ENCODE measurements around the gene FSD1L. TPM values are rescaled to one million over a fixed set of nuclear protein-coding genes. Genes with fewer than 3 reads are reported as not detected.

Gene FSD1L
- total RNA-seq, 4 donors from 2014 or later = 0.38 to 1.8 (median 1.2) TPM

DNA sequence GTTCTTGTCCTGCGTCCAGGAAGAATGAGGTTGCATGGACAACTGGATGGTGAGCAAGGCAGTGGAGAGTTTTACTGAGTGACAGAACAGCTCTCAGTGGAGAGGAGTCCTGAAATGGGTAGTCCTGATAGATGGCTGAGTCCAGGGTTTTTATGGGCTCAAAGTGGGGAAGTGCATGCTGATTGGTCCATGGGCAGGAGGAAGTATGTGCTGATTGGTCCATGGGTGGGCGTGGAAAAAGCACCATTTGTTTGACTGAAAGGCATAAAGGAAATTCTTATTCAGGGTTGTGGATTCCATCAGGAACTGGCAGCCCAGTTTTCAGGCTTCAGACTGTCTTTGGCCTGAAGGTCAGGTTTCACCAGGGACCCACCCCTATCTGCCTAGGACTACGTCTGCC, 10.6 kb downstream of the FSD1L start:
- H3K36me3 ChIP-seq = no peaks in the 10 kb centered on the region
- intact Hi-C loops (cut with DNase I) = no loop called here
- 88 to 93% methylated on average over 2 to 3 of the region's 3 CpGs for WGBS, 2 donors
- no peaks in the 10 kb centered on the region for H3K27me3 ChIP-seq
- peaks cover 0 to 5% (median 0%) of the 10 kb centered on the region in 3 donors for H3K9me3 ChIP-seq
- no peak for DNase-seq
- H3K4me1 ChIP-seq = peaks cover 4 to 22% (median 6%) of the 10 kb centered on the region in 3 donors
- TF ChIP-seq POLR2A (IDR thresholded peaks at IDR 0.05) = no peak
- TF ChIP-seq, protein P1, sequence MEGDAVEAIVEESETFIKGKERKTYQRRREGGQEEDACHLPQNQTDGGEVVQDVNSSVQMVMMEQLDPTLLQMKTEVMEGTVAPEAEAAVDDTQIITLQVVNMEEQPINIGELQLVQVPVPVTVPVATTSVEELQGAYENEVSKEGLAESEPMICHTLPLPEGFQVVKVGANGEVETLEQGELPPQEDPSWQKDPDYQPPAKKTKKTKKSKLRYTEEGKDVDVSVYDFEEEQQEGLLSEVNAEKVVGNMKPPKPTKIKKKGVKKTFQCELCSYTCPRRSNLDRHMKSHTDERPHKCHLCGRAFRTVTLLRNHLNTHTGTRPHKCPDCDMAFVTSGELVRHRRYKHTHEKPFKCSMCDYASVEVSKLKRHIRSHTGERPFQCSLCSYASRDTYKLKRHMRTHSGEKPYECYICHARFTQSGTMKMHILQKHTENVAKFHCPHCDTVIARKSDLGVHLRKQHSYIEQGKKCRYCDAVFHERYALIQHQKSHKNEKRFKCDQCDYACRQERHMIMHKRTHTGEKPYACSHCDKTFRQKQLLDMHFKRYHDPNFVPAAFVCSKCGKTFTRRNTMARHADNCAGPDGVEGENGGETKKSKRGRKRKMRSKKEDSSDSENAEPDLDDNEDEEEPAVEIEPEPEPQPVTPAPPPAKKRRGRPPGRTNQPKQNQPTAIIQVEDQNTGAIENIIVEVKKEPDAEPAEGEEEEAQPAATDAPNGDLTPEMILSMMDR (IDR thresholded peaks at IDR 0.05) = no peak
- H3K4me3 ChIP-seq = no peak overlapping the region
- H3K27ac ChIP-seq = no peak overlapping the region

DNA sequence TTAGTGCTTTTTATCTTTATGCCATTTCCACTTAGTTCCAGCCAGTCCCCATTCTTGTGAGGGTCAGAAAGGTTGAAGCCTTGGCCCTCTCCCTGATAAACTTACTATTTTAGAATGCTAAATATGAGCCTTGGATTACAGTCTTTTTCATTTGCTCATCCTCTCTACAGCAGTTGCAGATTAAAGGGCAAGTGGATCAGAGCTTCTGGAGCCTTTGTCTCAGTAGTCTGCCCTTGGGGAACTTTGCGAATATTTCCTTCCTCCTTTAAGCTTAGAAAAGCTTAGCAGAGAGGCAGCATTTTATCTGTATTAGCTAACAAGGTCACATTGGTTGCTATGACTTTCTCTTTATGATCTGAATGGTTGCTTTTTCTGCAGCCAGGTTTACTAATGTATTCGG, 11.5 kb downstream of the FSD1L start:
- peaks cover 4 to 22% (median 6%) of the 10 kb centered on the region in 3 donors for H3K4me1 ChIP-seq
- 67 to 69% methylated on average over 2 of the region's 2 CpGs for WGBS, 2 donors
- DNase-seq = no peak
- H3K27me3 ChIP-seq = no peaks in the 10 kb centered on the region
- H3K36me3 ChIP-seq = no peaks in the 10 kb centered on the region
- peaks cover 0 to 5% (median 0%) of the 10 kb centered on the region in 3 donors for H3K9me3 ChIP-seq
- TF ChIP-seq, protein P1 (IDR thresholded peaks at IDR 0.05) = no peak
- TF ChIP-seq POLR2A (IDR thresholded peaks at IDR 0.05) = no peak
- intact Hi-C loops (cut with DNase I) = no loop called here
- no peak overlapping the region for H3K27ac ChIP-seq
- no peak overlapping the region for H3K4me3 ChIP-seq

DNA sequence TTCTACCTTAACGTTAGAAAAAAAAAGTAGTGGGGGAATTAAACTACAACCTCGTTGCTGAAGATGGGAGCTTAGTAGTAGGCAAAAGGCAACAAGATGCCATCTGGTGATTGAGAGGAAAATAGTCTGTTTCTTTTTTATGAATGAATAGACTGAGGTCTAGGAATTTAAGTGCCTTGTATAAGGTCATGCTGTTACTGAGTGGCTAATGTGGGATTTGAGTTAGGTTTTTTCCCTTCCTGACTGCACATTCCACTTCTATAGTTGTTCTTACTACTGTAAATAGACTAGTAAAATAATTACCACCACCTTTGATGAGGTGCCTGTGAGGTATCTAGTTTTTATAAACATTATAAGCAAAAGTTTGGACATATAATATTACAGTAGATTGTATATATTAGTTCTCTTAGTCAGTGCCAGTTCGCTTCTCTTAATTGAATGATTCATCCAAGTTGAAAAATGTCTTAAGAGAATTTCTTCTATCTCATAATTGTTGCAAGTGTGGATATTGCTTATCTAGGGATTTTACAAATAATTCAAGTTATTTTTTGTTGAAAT, 19.1 kb downstream of the FSD1L start:
- Histone ChIP-seq H3K36me3 (peaks cover 0 to 30% (median 0%) of the 10 kb centered on the region in 3 donors), H3K4me1 (no peaks in the 10 kb centered on the region), H3K9me3 (no peaks in the 10 kb centered on the region), H3K27me3 (no peaks in the 10 kb centered on the region), H3K27ac (no peak overlapping the region), H3K4me3 (no peak overlapping the region)
- WGBS, 2 donors = 75 to 78% methylated on average over 3 of the region's 3 CpGs
- intact Hi-C loops (cut with DNase I) = no loop called here
- DNase-seq = no peak
- TF ChIP-seq, protein P1 (IDR thresholded peaks at IDR 0.05) = no peak

GRCh38 chr9:105468875-105469274, 21.0 kb downstream of the FSD1L start:
- no peaks in the 10 kb centered on the region for H3K4me1 ChIP-seq
- no peaks in the 10 kb centered on the region for H3K27me3 ChIP-seq
- intact Hi-C loops (cut with DNase I) = no loop called here
- no peak overlapping the region for H3K27ac ChIP-seq
- no peak for TF ChIP-seq POLR2A (IDR thresholded peaks at IDR 0.05)
- TF ChIP-seq, protein P1 (IDR thresholded peaks at IDR 0.05) = no peak
- peaks cover 0 to 30% (median 0%) of the 10 kb centered on the region in 3 donors for H3K36me3 ChIP-seq
- H3K4me3 ChIP-seq = no peak overlapping the region
- no peak for DNase-seq
- 92 to 100% methylated on average over 1 of the region's 1 CpG for WGBS, 2 donors
- no peaks in the 10 kb centered on the region for H3K9me3 ChIP-seq

DNA sequence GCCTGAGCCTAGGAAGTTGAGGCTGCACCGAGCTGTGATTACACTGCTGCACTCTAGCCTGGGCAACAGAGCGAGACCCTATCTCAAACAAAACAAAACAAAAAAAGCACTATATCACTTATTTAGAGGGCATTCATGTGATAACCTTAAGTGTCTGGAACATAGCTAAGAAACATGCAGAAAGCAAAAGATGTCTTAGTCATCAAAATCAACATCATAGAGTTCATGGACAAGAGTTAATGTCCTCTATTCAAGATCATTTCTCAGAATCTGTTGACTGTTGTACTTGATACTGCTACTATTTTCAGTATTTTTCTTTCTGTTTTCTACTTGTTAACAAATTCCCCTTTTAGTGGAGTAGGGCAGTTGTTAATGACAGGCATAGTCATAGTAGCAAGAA, 25.4 kb downstream of the FSD1L start:
- Histone ChIP-seq H3K27ac (no peak overlapping the region), H3K9me3 (no peaks in the 10 kb centered on the region), H3K4me1 (no peaks in the 10 kb centered on the region), H3K27me3 (no peaks in the 10 kb centered on the region), H3K36me3 (peaks cover 0 to 15% (median 0%) of the 10 kb centered on the region in 3 donors), H3K4me3 (no peak overlapping the region)
- TF ChIP-seq POLR2A (IDR thresholded peaks at IDR 0.05) = no peak
- TF ChIP-seq, protein P1 (IDR thresholded peaks at IDR 0.05) = no peak
- DNase-seq = no peak
- intact Hi-C loops (cut with DNase I) = no loop called here
- WGBS, 2 donors = 84 to 91% methylated on average over 2 of the region's 2 CpGs

Data from esophagus squamous epithelium (tissue), 5 donors.